HepG2 (cell line): ENCODE data around the gene CKAP2L. TPM values are rescaled to one million over a fixed set of nuclear protein-coding genes. Genes with fewer than 3 reads are reported as not detected.

Experiments
- HOXA3 ChIP-seq: sonication (generic); formaldehyde crosslinking; IDR thresholded peaks from 2 replicates; pipeline ENCODE4 v1.5.0; 2020; ENCODE audit warnings: missing genetic modification reagents
- MATR3 ChIP-seq: sonication (generic); formaldehyde crosslinking; IDR thresholded peaks from 2 replicates; pipeline ENCODE4 v1.4.0; 2020; ENCODE audit warnings: missing genetic modification reagents
- MTF1 ChIP-seq: sonication (generic); formaldehyde crosslinking; IDR thresholded peaks from 2 replicates; pipeline ENCODE4 v1.5.0; 2020; ENCODE audit warnings: missing genetic modification reagents
- MXD3 ChIP-seq: IDR thresholded peaks from 2 replicates; pipeline ENCODE4 v1.6.1; 2016; ENCODE audit warnings: mild to moderate bottlenecking, missing biosample characterization, missing genetic modification reagents
- MXD4 ChIP-seq: IDR thresholded peaks from 2 replicates; pipeline ENCODE4 v1.6.1; 2016; ENCODE audit warnings: mild to moderate bottlenecking, missing biosample characterization, missing genetic modification reagents
- NAIF1 ChIP-seq: sonication (generic); formaldehyde crosslinking; IDR thresholded peaks from 2 replicates; pipeline ENCODE4 v1.5.0; 2020; ENCODE audit warnings: mild to moderate bottlenecking, missing genetic modification reagents, borderline replicate concordance
- RFX1 ChIP-seq: fragments of 450-650 bp; IDR thresholded peaks from 2 replicates; pipeline ENCODE4 v1.6.1; 2017
- RNF219 ChIP-seq: sonication (generic); formaldehyde crosslinking; IDR thresholded peaks from 2 replicates; pipeline ENCODE4 v1.5.0; 2020; ENCODE audit warnings: mild to moderate bottlenecking, missing genetic modification reagents
- SMAD1 ChIP-seq: sonication (generic); formaldehyde crosslinking; IDR thresholded peaks from 2 replicates; pipeline ENCODE4 v1.4.0; 2020; ENCODE audit warnings: missing genetic modification reagents, low read depth, mild to moderate bottlenecking, borderline replicate concordance
- STAG1 ChIP-seq: sonication (generic); formaldehyde crosslinking; IDR thresholded peaks from 2 replicates; pipeline ENCODE4 v1.4.0; 2020; ENCODE audit warnings: missing genetic modification reagents
- TERF1 ChIP-seq: sonication (generic); formaldehyde crosslinking; IDR thresholded peaks from 2 replicates; pipeline ENCODE4 v1.8.0; 2022; ENCODE audit warnings: mild to moderate bottlenecking, missing genetic modification reagents, moderate library complexity
- TMF1 ChIP-seq: sonication (generic); formaldehyde crosslinking; IDR thresholded peaks from 2 replicates; pipeline ENCODE4 v1.8.1; 2022; ENCODE audit warnings: low read depth, missing genetic modification reagents
- XRCC5 ChIP-seq: fragments of 200-400 bp; formaldehyde crosslinking; optimal IDR thresholded peaks from 2 replicates; pipeline ENCODE3; 2017; ENCODE audit warnings: mild to moderate bottlenecking, low read length
- ZBTB34 ChIP-seq: sonication (generic); formaldehyde crosslinking; IDR thresholded peaks from 2 replicates; pipeline ENCODE4 v1.8.0; 2022; ENCODE audit warnings: mild to moderate bottlenecking, missing genetic modification reagents
- ZFP91 ChIP-seq: sonication (generic); formaldehyde crosslinking; IDR thresholded peaks from 2 replicates; pipeline ENCODE4 v1.9.0; 2022; ENCODE audit warnings: missing genetic modification reagents, mild to moderate bottlenecking, borderline replicate concordance
- ZNF20 ChIP-seq: sonication (generic); formaldehyde crosslinking; IDR thresholded peaks from 2 replicates; pipeline ENCODE4 v1.4.0; 2020; ENCODE audit warnings: mild to moderate bottlenecking, moderate library complexity, missing genetic modification reagents
- ZNF207 ChIP-seq: fragments of 450-650 bp; IDR thresholded peaks from 2 replicates; pipeline ENCODE4 v1.6.1; 2016; ENCODE audit warnings: antibody characterized with exemption, borderline replicate concordance
- ZNF230 ChIP-seq: sonication (generic); formaldehyde crosslinking; IDR thresholded peaks from 2 replicates; pipeline ENCODE4 v1.4.0; 2020; ENCODE audit warnings: mild to moderate bottlenecking, missing genetic modification reagents
- ZNF441 ChIP-seq: sonication (generic); formaldehyde crosslinking; IDR thresholded peaks from 2 replicates; pipeline ENCODE4 v1.7.0; 2021; ENCODE audit warnings: missing genetic modification reagents, borderline replicate concordance
- ZNF512 ChIP-seq: sonication (generic); formaldehyde crosslinking; IDR thresholded peaks from 2 replicates; pipeline ENCODE4 v1.4.0; 2020; ENCODE audit warnings: mild to moderate bottlenecking, missing genetic modification reagents
- polyA plus RNA-seq, 8 experiments: library from polyadenylated mRNA; depleted of rRNA in 3 of 8; stranded (reverse) in 7 of 8; unstranded in 1 of 8; fragments of >200 nt; fragmentation: Illumina TruSeq in 4 of 8; extraction: Trizol in 4 of 8; gene quantifications; 2 replicates each; pipeline versions ENCODE4 v1.2.1 to v1.2.3, GENCODE V29; 2011 to 2016; ENCODE audit warnings: low read depth in 4 of 8, missing spikeins in 1 of 8, mixed read lengths in 1 of 8; ENCODE audit not compliant: insufficient read depth in 1 of 8
- total RNA-seq, 5 experiments: library from RNA; depleted of rRNA; stranded (reverse); fragments of >200 nt; fragmentation: Illumina TruSeq; extraction: Trizol; gene quantifications; 2 replicates each; pipeline ENCODE4 v1.2.3, GENCODE V29; 2016; ENCODE audit warnings: low read depth in 1 of 5

Gene CKAP2L
- total and polyA plus RNA-seq, 2 of the 13 experiments (the other 11 are each of a cell fraction or from before 2014, with no cell fraction given): 7.1 to 9.5 TPM

GRCh38 chr2:112764071-112765044, at the start of gene CKAP2L (continued):
- no peak for TF ChIP-seq MTF1 (CRISPR knock-in tag)
- peak; percentile 81; the same call in 1 of the 2 replicates for TF ChIP-seq SMAD1 (CRISPR knock-in tag)
- peak; percentile 92; the same call in 1 of the 2 replicates for TF ChIP-seq TERF1 (CRISPR knock-in tag)
- 0 out of 2 replicates have a peak, but pooled peaks have one; percentile 43 for TF ChIP-seq ZNF441 (CRISPR knock-in tag)
- TF ChIP-seq ZNF207: no peak
- no peak; the same call in 1 of the 2 replicates for TF ChIP-seq MXD3 (CRISPR knock-in tag)
- no peak for TF ChIP-seq ZNF512 (CRISPR knock-in tag)
- no peak; the same call in 1 of the 2 replicates for TF ChIP-seq NAIF1 (CRISPR knock-in tag)
- peak; percentile 86; the same call in 1 of the 2 replicates for TF ChIP-seq ZFP91
- TF ChIP-seq ZNF230 (CRISPR knock-in tag): no peak; the same call in 1 of the 2 replicates
- TF ChIP-seq MXD4 (CRISPR knock-in tag): peak; percentile 99
- peak; percentile 98 for TF ChIP-seq TMF1
- TF ChIP-seq MATR3 (CRISPR knock-in tag): no peak
- TF ChIP-seq HOXA3 (CRISPR knock-in tag): peak; percentile 91
- no peak for TF ChIP-seq RFX1
- TF ChIP-seq ZBTB34 (CRISPR knock-in tag): peak; percentile 97
- TF ChIP-seq RNF219 (CRISPR knock-in tag): no peak
- TF ChIP-seq STAG1 (CRISPR knock-in tag): peak; percentile 13; the same call in 1 of the 2 replicates
- TF ChIP-seq XRCC5: peak; percentile 68
- TF ChIP-seq ZNF20 (CRISPR knock-in tag): 0 out of 2 replicates have a peak, but pooled peaks have one; percentile 39
